ENCODE measurements around the gene RPN2. TPM values are rescaled to one million over a fixed set of nuclear protein-coding genes. Genes with fewer than 3 reads are reported as not detected.

The RPN2 gene
- total and polyA plus RNA-seq, 2 donors (not counting 3 experiments of a cell fraction or from before 2014, with no cell fraction given) = 283 to 530 TPM

GRCh38 chr20:37162646-37163045, 16.5 kb upstream of the RPN2 start:
- H3K4me1 ChIP-seq (ENCODE audit: control insufficient read depth, extremely low read depth, insufficient read depth, low read length) = no peaks in the 10 kb centered on the region
- H2AFZ ChIP-seq (ENCODE audit: low read depth, low read length) = no peak overlapping the region
- POLR2A ChIA-PET = no interaction called here
- no peak overlapping the region for H3K4me2 ChIP-seq (ENCODE audit: insufficient read depth, low read length)
- H3K36me3 ChIP-seq (ENCODE audit: control insufficient read depth in 2 of 2, extremely low read depth in 1 of 2, insufficient read depth in 2 of 2, low read length in 2 of 2) = no peaks in the 10 kb centered on the region
- no peak for FAIRE-seq
- H3K4me3 ChIP-seq (replicated peaks in 1 of 3; ENCODE audit: insufficient read depth in 1 of 3, low read depth in 1 of 3, low read length in 3 of 3) = no peak overlapping the region
- BruUV-seq (replicated peaks) = no TSS peak
- no peak overlapping the region for H3K27ac ChIP-seq (ENCODE audit: insufficient read depth, low read depth, low read length)
- no peak overlapping the region for H3K9ac ChIP-seq (replicated peaks; ENCODE audit: extremely low read depth, insufficient read depth, low read length)
- no peaks in the 10 kb centered on the region for H3K9me1 ChIP-seq (replicated peaks; ENCODE audit: control insufficient read depth, extremely low read depth, insufficient read depth, low read length)
- no peaks in the 10 kb centered on the region for H4K20me1 ChIP-seq (replicated peaks; ENCODE audit: control insufficient read depth, extremely low read depth, insufficient read depth, low read length)
- dilution Hi-C loops (cut with MboI; ENCODE audit: extremely low pct_ligation_motif_present, low sequenced_read_pairs) (no loop called here), intact Hi-C loops (cut with micrococcal nuclease) (no loop called here)
- peaks cover 0 to 2% of the 10 kb centered on the region in 2 experiments for H3K27me3 ChIP-seq (ENCODE audit: control insufficient read depth in 2 of 2, insufficient read depth in 2 of 2, low read length in 2 of 2)
- no peak for DNase-seq (ENCODE audit: low read depth, low spot score)
- TF ChIP-seq CTCF (IDR thresholded peaks at IDR 0.05; ENCODE audit: extremely low read depth in 1 of 2, insufficient read depth in 1 of 2, low read depth in 1 of 2, low read length in 2 of 2) (no peak), POLR2A (IDR thresholded peaks at IDR 0.05; ENCODE audit: low read depth, low read length) (no peak), FOS (IDR thresholded peaks at IDR 0.05; ENCODE audit: borderline replicate concordance, insufficient read depth, low read length) (no peak), EZH2 (IDR thresholded peaks at IDR 0.05; ENCODE audit: borderline replicate concordance, low read depth, low read length, severe bottlenecking) (no peak), MAX (IDR thresholded peaks at IDR 0.05; ENCODE audit: insufficient read depth, insufficient read length) (no peak), JUN (IDR thresholded peaks at IDR 0.05; ENCODE audit: borderline replicate concordance, insufficient read depth, insufficient read length, low read depth) (no peak), GATA2 (IDR thresholded peaks at IDR 0.05; ENCODE audit: insufficient read depth, insufficient read length, low read depth, low read length) (no peak), MYC (IDR thresholded peaks at IDR 0.05; ENCODE audit: low read depth, low read length) (no peak), POLR2AphosphoS5 (IDR thresholded peaks at IDR 0.05; ENCODE audit: insufficient read depth, low read depth, low read length) (no peak)
- H3K9me3 ChIP-seq (replicated peaks; ENCODE audit: control insufficient read depth, insufficient read depth, low read length) = no peaks in the 10 kb centered on the region
- H3K79me2 ChIP-seq (ENCODE audit: control insufficient read depth, insufficient read depth, low read length) = no peaks in the 10 kb centered on the region
- CTCF ChIA-PET = interaction anchor here (0.6 kb wide), 1 partner anchor 45 kb away, joined by 3 read pairs; no protein-coding TSS in a partner anchor
